ENCODE data around the gene NT5C2.
"Not testable (repeated sequence)": the region's sequence is repeated elsewhere in the genome, so short reads cannot be mapped to it uniquely, and the experiment has no call there.

Gene NT5C2

GRCh38 chr10:103202319-103202718 lies 9.2 kb upstream of the NT5C2 start:
- in situ Hi-C loops (cut with MboI; ENCODE audit: low sequenced_read_pairs): no loop called here

- in situ Hi-C loops (cut with MboI; ENCODE audit: low sequenced_read_pairs): no loop called here
These were observed 6.4 kb upstream of the NT5C2 start for GRCh38 chr10:103199488-103199887.

- in situ Hi-C loops (cut with MboI; ENCODE audit: low sequenced_read_pairs): no loop called here
These were observed 5.6 kb upstream of the NT5C2 start for GRCh38 chr10:103198648-103199047.

GRCh38 chr10:103197903-103198302 lies 4.8 kb upstream of the NT5C2 start:
- in situ Hi-C loops (cut with MboI; ENCODE audit: low sequenced_read_pairs): no loop called here

GRCh38 chr10:103197174-103197573 lies 4.1 kb upstream of the NT5C2 start:
- in situ Hi-C loops (cut with MboI; ENCODE audit: low sequenced_read_pairs): no loop called here

- in situ Hi-C loops (cut with MboI; ENCODE audit: low sequenced_read_pairs): no loop called here
These were observed 3.4 kb upstream of the NT5C2 start for GRCh38 chr10:103196516-103196915.

- in situ Hi-C loops (cut with MboI; ENCODE audit: low sequenced_read_pairs): no loop called here
These were observed 903 bp upstream of the NT5C2 start for GRCh38 chr10:103193820-103194529.

- in situ Hi-C loops (cut with MboI; ENCODE audit: low sequenced_read_pairs): no loop called here
These were observed 493 bp downstream of the NT5C2 start for GRCh38 chr10:103192451-103193106.

GRCh38 chr10:103192089-103192450 lies 1.0 kb downstream of the NT5C2 start:
- in situ Hi-C loops (cut with MboI; ENCODE audit: low sequenced_read_pairs): no loop called here

GRCh38 chr10:103191198-103191597 lies 1.9 kb downstream of the NT5C2 start:
- in situ Hi-C loops (cut with MboI; ENCODE audit: low sequenced_read_pairs): not testable (repeated sequence)

- in situ Hi-C loops (cut with MboI; ENCODE audit: low sequenced_read_pairs): no loop called here
These were observed 4.2 kb downstream of the NT5C2 start for GRCh38 chr10:103188853-103189252.

- in situ Hi-C loops (cut with MboI; ENCODE audit: low sequenced_read_pairs): no loop called here
These were observed 6.9 kb downstream of the NT5C2 start for GRCh38 chr10:103186128-103186527.

GRCh38 chr10:103184615-103185014 lies 8.5 kb downstream of the NT5C2 start:
- in situ Hi-C loops (cut with MboI; ENCODE audit: low sequenced_read_pairs): no loop called here

- in situ Hi-C loops (cut with MboI; ENCODE audit: low sequenced_read_pairs): not testable (repeated sequence)
These were observed 9.1 kb downstream of the NT5C2 start for GRCh38 chr10:103183991-103184451.

- in situ Hi-C loops (cut with MboI; ENCODE audit: low sequenced_read_pairs): no loop called here
These were observed 11.8 kb downstream of the NT5C2 start for GRCh38 chr10:103181244-103181643.

GRCh38 chr10:103180491-103180890 lies 12.6 kb downstream of the NT5C2 start:
- in situ Hi-C loops (cut with MboI; ENCODE audit: low sequenced_read_pairs): no loop called here

GRCh38 chr10:103177123-103177522 lies 15.9 kb downstream of the NT5C2 start:
- in situ Hi-C loops (cut with MboI; ENCODE audit: low sequenced_read_pairs): no loop called here

GRCh38 chr10:103175580-103176285 lies 17.3 kb downstream of the NT5C2 start:
- in situ Hi-C loops (cut with MboI; ENCODE audit: low sequenced_read_pairs): no loop called here

GRCh38 chr10:103174324-103174723 lies 18.7 kb downstream of the NT5C2 start:
- in situ Hi-C loops (cut with MboI; ENCODE audit: low sequenced_read_pairs): not testable (repeated sequence)

- in situ Hi-C loops (cut with MboI; ENCODE audit: low sequenced_read_pairs): no loop called here
These were observed 21.8 kb downstream of the NT5C2 start for GRCh38 chr10:103171278-103171677.

GRCh38 chr10:103168438-103168837 lies 24.6 kb downstream of the NT5C2 start:
- in situ Hi-C loops (cut with MboI; ENCODE audit: low sequenced_read_pairs): no loop called here

GRCh38 chr10:103167554-103167953 lies 25.5 kb downstream of the NT5C2 start:
- in situ Hi-C loops (cut with MboI; ENCODE audit: low sequenced_read_pairs): not testable (repeated sequence)
